Naive thymus-derived CD8-positive, alpha-beta T cell (primary cell): ENCODE measurements around the gene KNDC1. TPM values are rescaled to one million over a fixed set of nuclear protein-coding genes. Genes with fewer than 3 reads are reported as not detected.
A peak's percentile ranks its signal among the peaks of the same experiment; 100 is the strongest.

Experiments
- ATAC-seq, 2 donors: fragments of 150-1000 bp; cut with Tn5 transposase in 1 of 2; sonication (Bioruptor Pico), chemical (Tn5 transposase) in 1 of 2; 1 replicate in 1 of 2; 2 replicates in 1 of 2; pipeline ENCODE4 v1.10.0; 2021; ENCODE audit warnings: mild to moderate bottlenecking in 2 of 2, moderate library complexity in 2 of 2
- POLR2A ChIA-PET: fragments of 350-600 bp; sonication (Branson Sonifier 250); formaldehyde crosslinking; loops from one replicate; lab custom pipeline; 2021; ENCODE audit warnings: antibody characterized with exemption; lab: Charles Lee
- DNase-seq, 10 donors: peaks; one replicate each; pipeline versions ENCODE4 v3.0.0 to v3.0.0-alpha.2; 2020 to 2022
- H3K27ac Mint-ChIP-seq, 10 donors: one replicate each; pipeline ENCODE4 v1.8.0; 2020 to 2022; ENCODE audit warnings: mild to moderate bottlenecking in 10 of 10, mixed read lengths in 10 of 10, moderate library complexity in 4 of 10, inconsistent platforms in 1 of 10
- H3K27me3 Mint-ChIP-seq, 5 donors: one replicate each; pipeline ENCODE4 v1.8.0; 2021 to 2022; ENCODE audit warnings: mixed read lengths in 5 of 5
- H3K36me3 Mint-ChIP-seq, 3 donors: one replicate each; pipeline ENCODE4 v1.8.0; 2020 to 2022; ENCODE audit warnings: mixed read lengths in 3 of 3, mild to moderate bottlenecking in 2 of 3, inconsistent platforms in 1 of 3
- H3K4me1 Mint-ChIP-seq, 4 donors: one replicate each; pipeline ENCODE4 v1.8.0; 2021 to 2022; ENCODE audit warnings: mixed read lengths in 4 of 4
- H3K4me3 Mint-ChIP-seq, 10 donors: one replicate each; pipeline ENCODE4 v1.8.0; 2020 to 2022; ENCODE audit warnings: mild to moderate bottlenecking in 10 of 10, mixed read lengths in 10 of 10, moderate library complexity in 6 of 10, inconsistent platforms in 1 of 10
- H3K9me3 Mint-ChIP-seq, 9 donors: one replicate each; pipeline ENCODE4 v1.8.0; 2020 to 2022; ENCODE audit warnings: mixed read lengths in 9 of 9, mild to moderate bottlenecking in 3 of 9, inconsistent platforms in 1 of 9, moderate library complexity in 1 of 9
- polyA plus RNA-seq, 3 donors: library from polyadenylated mRNA; unstranded; fragments of 300-500 nt; fragmentation: Illumina TruSeq; gene quantifications; one replicate each; pipeline ENCODE4 v1.2.3, GENCODE V29; 2021
- total RNA-seq, 8 experiments: library from RNA in 2 of 8; stranded (reverse) in 2 of 8; gene quantifications; one replicate each; pipeline ENCODE4 v1.2.3 and lab custom pipeline; 2021 to 2026

KNDC1 gene
- total and polyA plus RNA-seq, 5 experiments from 2014 or later: 0.49 TPM; not detected in 4

DNA sequence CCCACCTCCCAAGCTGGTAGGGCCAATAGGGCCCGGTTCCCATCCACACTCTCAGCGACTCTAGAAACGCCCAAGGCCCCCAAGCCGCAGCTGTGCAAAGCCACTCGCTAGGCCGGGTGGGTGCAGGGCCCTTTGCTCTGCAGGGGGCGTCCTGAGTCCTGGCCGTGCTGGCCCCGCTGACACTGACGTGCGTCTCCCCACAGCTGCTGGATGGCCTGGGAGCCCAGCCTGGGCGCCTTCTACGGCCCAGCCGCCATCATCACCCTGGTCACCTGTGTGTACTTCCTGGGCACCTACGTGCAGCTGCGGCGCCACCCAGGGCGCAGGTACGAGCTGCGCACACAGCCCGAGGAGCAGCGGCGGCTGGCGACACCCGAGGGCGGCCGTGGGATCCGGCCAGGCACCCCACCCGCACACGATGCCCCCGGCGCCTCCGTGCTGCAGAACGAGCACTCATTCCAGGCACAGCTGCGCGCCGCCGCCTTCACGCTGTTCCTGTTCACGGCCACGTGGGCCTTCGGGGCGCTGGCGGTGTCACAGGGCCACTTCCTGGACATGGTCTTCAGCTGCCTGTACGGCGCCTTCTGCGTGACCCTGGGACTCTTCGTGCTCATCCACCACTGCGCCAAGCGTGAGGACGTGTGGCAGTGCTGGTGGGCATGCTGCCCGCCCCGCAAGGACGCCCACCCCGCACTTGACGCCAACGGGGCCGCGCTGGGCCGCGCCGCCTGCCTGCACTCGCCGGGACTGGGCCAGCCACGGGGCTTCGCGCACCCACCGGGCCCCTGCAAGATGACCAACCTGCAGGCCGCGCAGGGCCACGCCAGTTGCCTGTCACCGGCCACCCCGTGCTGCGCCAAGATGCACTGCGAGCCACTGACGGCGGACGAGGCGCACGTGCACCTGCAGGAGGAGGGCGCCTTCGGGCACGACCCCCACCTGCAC lies 31.6 kb upstream of the KNDC1 start:
- no peak overlapping the region for H3K4me3 Mint-ChIP-seq
- no peaks in the 10 kb centered on the region for H3K36me3 Mint-ChIP-seq
- no peak for ATAC-seq
- H3K9me3 Mint-ChIP-seq: no peaks in the 10 kb centered on the region
- H3K27ac Mint-ChIP-seq: no peak overlapping the region
- H3K27me3 Mint-ChIP-seq: peaks cover 4 to 29% (median 10%) of the 10 kb centered on the region in 5 donors
- H3K4me1 Mint-ChIP-seq: peaks cover under 1 to 4% (median 2%) of the 10 kb centered on the region in 4 donors
- DNase-seq: peak in 2 of 10 donors; percentile 7 to 41
- POLR2A ChIA-PET: no interaction called here

DNA sequence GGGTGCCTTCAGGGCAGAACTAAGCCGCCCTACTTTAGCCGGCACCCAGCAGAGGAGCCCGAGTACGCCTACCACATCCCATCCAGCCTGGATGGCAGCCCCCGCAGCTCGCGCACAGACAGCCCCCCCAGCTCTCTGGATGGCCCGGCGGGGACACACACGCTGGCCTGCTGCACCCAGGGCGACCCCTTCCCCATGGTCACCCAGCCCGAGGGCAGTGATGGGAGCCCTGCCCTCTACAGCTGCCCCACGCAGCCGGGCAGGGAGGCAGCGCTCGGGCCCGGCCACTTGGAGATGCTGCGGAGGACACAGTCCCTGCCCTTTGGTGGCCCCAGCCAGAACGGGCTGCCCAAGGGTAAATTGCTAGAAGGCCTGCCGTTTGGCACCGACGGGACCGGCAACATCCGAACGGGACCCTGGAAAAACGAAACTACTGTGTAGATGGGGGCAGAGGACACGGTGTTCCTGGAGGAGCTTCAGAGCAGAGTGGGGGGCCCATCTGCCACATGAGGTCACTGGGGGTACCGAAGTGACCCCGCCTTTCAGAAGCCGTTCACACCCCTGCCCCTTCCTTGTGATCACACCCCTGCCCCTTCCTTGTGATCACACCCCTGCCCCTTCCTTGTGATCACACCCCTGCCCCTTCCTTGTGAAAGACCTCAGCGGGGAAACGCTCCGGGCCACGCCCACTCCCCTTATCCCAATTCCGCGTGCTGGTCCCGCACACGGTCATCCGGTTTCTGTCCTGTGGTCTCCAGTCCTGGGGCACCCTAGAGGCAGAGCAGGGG lies 30.8 kb upstream of the KNDC1 start:
- H3K27ac Mint-ChIP-seq: peak overlapping the region in 1 of 10 donors; percentile 51
- peaks cover 4 to 20% (median 10%) of the 10 kb centered on the region in 5 donors for H3K27me3 Mint-ChIP-seq
- H3K9me3 Mint-ChIP-seq: no peaks in the 10 kb centered on the region
- no peak overlapping the region for H3K4me3 Mint-ChIP-seq
- ATAC-seq: no peak
- POLR2A ChIA-PET: no interaction called here
- peaks cover 0 to 4% (median 2%) of the 10 kb centered on the region in 4 donors for H3K4me1 Mint-ChIP-seq
- H3K36me3 Mint-ChIP-seq: no peaks in the 10 kb centered on the region
- DNase-seq: peak in 1 of 10 donors; percentile 16

DNA sequence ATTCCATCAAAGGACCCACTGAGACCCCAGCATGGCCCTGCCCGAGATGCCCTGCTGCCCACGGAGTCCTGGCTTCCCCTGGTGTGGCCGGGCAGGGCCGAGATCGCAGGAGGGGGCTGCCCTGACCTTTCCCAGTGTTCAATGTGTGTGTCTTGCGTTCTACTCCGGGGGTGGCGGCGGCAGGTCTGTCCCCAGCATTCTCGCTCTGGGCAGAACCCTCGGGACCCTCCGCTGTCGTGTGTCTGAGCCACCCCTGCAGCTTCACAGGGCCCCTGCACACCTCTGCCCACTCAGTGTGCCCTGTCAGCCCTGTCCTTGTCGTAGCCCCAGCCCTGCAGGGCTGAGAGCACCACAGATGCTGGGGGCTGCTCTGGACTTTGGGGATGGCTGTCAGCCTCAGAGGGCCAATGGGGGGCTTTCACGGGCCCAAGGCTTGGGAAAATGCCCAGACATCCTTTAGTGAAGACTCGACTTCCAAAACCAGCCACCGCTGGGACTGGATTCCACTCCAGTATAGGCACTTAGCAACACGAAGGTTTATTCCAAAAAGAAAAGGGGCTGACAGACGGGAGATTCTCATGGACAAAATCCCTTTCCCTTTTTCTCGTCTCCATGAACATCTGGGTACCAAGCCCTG lies 30.0 kb upstream of the KNDC1 start:
- no peak for ATAC-seq
- POLR2A ChIA-PET: no interaction called here
- Mint-ChIP-seq H3K9me3 (no peaks in the 10 kb centered on the region), H3K4me3 (no peak overlapping the region), H3K27ac (no peak overlapping the region), H3K4me1 (peaks cover 0 to 3% (median 1%) of the 10 kb centered on the region in 4 donors), H3K36me3 (no peaks in the 10 kb centered on the region), H3K27me3 (peaks cover 2 to 13% (median 8%) of the 10 kb centered on the region in 5 donors)
- DNase-seq: peak in 1 of 10 donors; percentile 15

DNA sequence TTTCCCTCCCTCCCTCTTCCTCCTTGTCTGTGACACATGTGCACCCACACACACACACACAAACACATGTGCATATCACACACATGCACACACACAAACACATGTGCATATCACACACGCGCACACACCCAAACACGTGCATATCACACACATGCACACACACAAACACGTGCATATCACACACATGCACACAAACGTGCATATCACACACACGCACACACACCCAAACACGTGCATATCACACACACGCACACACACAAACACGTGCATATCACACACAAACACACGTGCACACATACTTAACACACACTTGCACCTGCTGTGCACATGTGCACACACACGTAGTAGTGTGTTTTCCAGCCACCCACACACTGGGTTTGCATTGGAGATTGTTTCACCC lies 29.4 kb upstream of the KNDC1 start:
- no peak for ATAC-seq
- peaks cover 0 to 3% (median 0%) of the 10 kb centered on the region in 4 donors for H3K4me1 Mint-ChIP-seq
- H3K4me3 Mint-ChIP-seq: no peak overlapping the region
- H3K36me3 Mint-ChIP-seq: no peaks in the 10 kb centered on the region
- no peak overlapping the region for H3K27ac Mint-ChIP-seq
- no peaks in the 10 kb centered on the region for H3K9me3 Mint-ChIP-seq
- POLR2A ChIA-PET: no interaction called here
- DNase-seq: no peak
- H3K27me3 Mint-ChIP-seq: peaks cover 0 to 8% (median 5%) of the 10 kb centered on the region in 5 donors

DNA sequence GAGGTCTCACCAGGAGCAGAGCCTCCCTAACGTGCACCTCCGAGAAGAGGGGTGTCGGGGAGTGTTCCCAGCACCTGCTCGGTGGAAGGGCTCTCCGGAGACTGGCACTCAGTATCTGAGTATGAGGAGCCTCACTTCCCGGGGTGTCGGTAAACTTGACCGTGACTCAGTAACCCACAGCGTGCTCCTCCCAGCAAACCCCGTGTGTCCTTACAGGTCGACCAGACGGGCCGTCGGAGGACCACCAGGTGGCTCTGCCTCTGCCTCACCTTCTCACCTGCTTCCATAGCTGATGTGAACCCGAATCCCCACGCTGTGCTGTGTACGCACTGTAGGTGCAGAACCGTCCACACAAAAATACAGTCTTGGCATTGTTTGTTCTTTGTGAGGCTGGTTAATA lies 29.0 kb upstream of the KNDC1 start:
- Mint-ChIP-seq H3K9me3 (no peaks in the 10 kb centered on the region), H3K36me3 (no peaks in the 10 kb centered on the region), H3K4me3 (no peak overlapping the region), H3K27ac (no peak overlapping the region), H3K4me1 (peaks cover 0 to 3% (median 0%) of the 10 kb centered on the region in 4 donors), H3K27me3 (peaks cover 0 to 4% (median 2%) of the 10 kb centered on the region in 5 donors)
- POLR2A ChIA-PET: no interaction called here
- DNase-seq (peak in 1 of 10 donors; percentile 7), ATAC-seq (no peak)

DNA sequence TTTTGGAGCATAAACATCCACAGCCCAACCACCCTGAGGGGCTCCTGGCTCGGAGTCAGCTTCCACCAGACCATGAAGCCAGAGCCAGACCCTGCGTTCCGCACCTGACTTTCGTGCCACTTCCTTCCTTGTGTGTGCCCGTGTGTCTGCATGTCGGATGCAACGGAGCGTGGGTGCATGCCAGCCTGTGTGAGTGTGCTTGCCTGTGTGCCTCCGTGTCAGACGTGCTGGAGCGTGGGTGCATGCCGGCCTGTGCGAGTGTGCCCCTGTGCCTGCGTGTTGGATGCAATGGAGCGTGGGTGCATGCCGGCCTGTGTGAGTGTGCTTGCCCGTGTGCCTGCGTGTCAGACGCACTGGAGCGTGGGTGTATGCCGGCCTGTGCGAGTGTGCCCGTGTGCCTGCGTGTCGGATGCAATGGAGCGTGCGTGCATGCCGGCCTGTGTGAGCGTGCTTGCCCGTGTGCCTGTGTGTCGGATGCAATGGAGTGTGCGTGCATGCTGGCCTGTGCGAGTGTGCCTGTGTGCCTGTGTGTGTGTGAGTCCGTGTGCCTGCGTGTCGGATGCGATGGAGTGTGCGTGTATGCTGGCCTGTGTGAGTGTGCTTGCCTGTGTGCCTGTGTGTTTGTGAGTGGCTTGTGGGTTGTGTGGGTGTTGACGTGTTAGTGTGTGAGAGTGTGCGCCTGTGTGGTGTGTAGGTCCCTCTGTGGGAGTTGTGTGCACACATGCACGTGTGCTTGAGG lies 28.1 kb upstream of the KNDC1 start:
- H3K4me3 Mint-ChIP-seq: no peak overlapping the region
- POLR2A ChIA-PET: no interaction called here
- peaks cover 0 to 4% (median 0%) of the 10 kb centered on the region in 5 donors for H3K27me3 Mint-ChIP-seq
- no peak for DNase-seq
- no peak for ATAC-seq
- H3K27ac Mint-ChIP-seq: no peak overlapping the region
- H3K9me3 Mint-ChIP-seq: no peaks in the 10 kb centered on the region
- peaks cover 0 to 3% (median 0%) of the 10 kb centered on the region in 4 donors for H3K4me1 Mint-ChIP-seq
- no peaks in the 10 kb centered on the region for H3K36me3 Mint-ChIP-seq

DNA sequence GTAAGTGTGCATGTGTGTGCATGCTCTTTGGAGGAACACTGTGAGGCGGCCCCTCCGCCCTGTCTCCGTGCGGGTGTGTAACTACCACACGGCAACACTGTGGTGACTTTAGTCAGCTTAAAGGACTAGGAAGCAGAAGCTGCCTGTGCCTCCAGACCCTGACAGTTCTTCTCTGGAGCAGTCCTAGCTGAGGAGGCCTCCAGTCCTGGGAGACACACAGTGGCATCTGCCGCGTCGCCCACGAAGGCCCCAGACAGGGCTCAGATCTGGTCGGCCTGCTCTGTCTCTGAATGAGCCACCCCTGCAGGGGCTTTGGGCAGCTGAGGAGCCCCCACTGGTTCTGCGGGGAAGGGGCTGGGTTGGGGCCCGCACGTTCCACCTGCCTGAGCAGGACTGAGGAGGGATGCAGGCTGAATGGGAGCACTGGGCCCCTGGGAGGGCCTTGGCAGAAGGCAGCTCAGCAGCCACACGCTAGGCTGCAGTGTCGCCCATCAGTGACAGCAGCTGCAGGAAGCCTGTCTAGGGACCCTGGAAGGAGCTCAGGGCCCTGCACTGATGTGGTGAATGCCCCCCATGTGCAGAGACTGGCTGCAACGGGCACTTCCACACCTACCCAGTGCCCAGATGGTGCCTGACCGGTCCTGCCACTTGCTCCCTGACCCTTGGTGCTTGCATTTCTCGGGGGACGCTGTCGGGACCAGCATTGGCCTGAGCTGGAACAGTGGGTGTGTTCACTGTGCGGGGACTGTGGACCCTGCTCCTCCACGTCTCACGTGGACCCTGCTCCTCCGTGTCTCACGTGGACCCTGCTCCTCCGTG lies 27.3 kb upstream of the KNDC1 start:
- Mint-ChIP-seq H3K9me3 (no peaks in the 10 kb centered on the region), H3K4me3 (no peak overlapping the region), H3K36me3 (no peaks in the 10 kb centered on the region), H3K27me3 (peaks cover 0 to 4% (median 0%) of the 10 kb centered on the region in 5 donors), H3K4me1 (peaks cover 0 to 3% (median 0%) of the 10 kb centered on the region in 4 donors), H3K27ac (no peak overlapping the region)
- peak in 1 of 10 donors; percentile 14 for DNase-seq
- POLR2A ChIA-PET: no interaction called here
- ATAC-seq: no peak

DNA sequence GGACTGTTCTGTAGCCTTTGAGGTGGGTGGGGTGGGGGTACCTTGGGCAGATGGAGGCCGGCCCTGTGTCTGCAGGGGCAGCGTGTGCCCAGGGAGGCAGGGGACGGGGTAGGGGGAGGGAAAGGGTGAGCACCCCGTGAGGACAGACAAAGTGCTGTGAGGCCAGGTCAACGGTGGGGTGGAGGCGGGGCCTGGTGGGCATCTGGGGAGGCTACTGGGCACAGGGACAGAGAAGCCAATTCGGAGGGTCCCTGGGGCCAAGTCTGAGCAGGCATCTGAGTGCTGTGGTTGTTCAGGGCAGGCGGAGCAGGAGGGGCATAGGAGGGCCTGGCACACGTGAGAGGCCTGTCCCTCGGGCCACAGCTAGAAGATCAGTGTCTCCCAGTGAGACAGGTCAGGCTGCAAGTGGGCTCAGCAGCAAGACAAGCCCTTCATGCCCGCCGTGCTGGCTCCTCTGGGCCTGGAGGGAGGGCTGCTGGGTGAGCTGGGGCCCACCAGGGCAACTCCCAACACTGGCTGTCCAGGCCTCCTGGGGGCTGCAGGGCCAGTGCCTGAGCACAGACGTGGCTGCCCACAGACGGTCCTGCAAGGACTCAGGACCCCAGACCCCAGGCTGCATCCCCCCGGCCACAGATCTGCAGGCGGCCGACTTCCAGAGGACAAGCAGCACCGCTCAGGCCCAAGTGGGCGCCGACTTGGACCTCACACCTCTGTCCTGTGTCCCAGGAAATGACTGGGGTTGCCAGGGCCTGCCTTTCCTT lies 26.4 kb upstream of the KNDC1 start:
- Mint-ChIP-seq H3K27me3 (peaks cover 0 to 4% (median 0%) of the 10 kb centered on the region in 5 donors), H3K9me3 (no peaks in the 10 kb centered on the region), H3K27ac (peak overlapping the region in 1 of 10 donors; percentile 85), H3K4me3 (no peak overlapping the region), H3K36me3 (no peaks in the 10 kb centered on the region), H3K4me1 (peaks cover 0 to 3% (median 0%) of the 10 kb centered on the region in 4 donors)
- ATAC-seq (no peak), DNase-seq (peak in 1 of 10 donors; percentile 14)
- POLR2A ChIA-PET: no interaction called here

DNA sequence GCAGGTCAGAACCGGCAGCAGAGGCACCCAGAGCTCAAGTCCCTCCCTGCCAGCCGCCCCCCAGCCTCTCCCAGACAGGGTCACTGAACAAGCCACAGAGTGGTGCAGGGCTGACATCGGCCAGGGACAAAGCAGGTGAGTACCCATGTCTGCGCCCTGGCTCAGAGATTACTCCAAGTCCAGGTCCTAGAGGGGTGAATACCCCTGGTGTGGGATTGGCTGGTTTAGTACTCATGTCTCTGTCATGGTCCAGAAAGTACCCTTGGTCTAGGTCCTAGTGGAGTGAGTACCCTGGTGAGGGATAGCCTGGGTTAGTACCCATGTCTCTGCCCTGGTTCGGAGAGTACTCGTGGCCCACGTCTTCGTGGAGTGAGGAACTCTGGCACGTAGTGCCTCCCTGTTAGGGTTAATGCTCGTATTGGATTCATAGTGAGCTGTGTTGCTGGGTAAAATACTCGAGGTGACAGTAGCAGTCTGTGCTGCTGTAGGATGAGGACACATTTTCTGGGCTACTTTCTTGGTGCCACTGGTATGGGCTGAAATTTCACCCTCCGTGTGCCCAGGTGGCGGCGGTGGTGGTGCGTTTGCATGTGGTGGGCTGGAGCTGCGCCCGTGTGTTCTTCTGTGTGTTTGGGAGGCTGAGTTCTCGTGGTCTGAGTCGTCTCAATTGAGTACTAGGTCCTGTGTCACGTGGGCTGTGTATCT lies 25.5 kb upstream of the KNDC1 start:
- Mint-ChIP-seq H3K4me1 (peaks cover 0 to 3% (median 0%) of the 10 kb centered on the region in 4 donors), H3K27me3 (peaks cover 0 to 4% (median 0%) of the 10 kb centered on the region in 5 donors), H3K36me3 (no peaks in the 10 kb centered on the region), H3K4me3 (no peak overlapping the region), H3K9me3 (no peaks in the 10 kb centered on the region), H3K27ac (peak overlapping the region in 3 of 10 donors; percentile 22 to 85 (median 47))
- ATAC-seq (no peak), DNase-seq (peak in 1 of 10 donors; percentile 16)
- POLR2A ChIA-PET: no interaction called here

DNA sequence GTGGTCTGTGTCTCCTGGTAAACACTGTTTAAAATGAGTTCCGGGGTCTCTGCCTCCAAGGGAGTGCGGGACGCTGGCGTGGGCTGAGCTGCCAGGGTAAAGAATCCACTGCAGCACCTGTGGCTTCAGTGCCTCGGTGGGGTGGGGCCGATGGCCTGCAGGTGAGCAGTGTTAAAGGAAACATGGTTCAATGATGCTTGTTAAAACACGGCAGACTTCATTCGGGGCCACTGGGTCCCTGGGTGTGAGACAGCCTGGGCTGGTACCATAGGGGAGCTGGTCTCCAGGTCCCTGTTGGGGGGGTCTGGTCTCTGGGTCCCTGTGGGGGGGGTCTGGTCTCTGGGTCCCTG lies 24.9 kb upstream of the KNDC1 start:
- Mint-ChIP-seq H3K27me3 (peaks cover 0 to 4% (median 0%) of the 10 kb centered on the region in 5 donors), H3K4me1 (peaks cover 0 to 3% (median 0%) of the 10 kb centered on the region in 4 donors), H3K9me3 (no peaks in the 10 kb centered on the region), H3K27ac (peak overlapping the region in 1 of 10 donors; percentile 85), H3K4me3 (no peak overlapping the region), H3K36me3 (no peaks in the 10 kb centered on the region)
- DNase-seq (no peak), ATAC-seq (no peak)
- POLR2A ChIA-PET: no interaction called here
